Loucy (cell line): Measurements from ENCODE around the gene SLC6A2.

Experiments used
- H2AFZ ChIP-seq: fragments of 200-600 bp; sonication (generic); 2 replicates; pipeline ENCODE4 v1.6.0; 2016; ENCODE audit warnings: antibody characterized with exemption, mild to moderate bottlenecking, low read length, moderate library complexity
- H3F3A ChIP-seq: fragments of 200-600 bp; 2 replicates; pipeline ENCODE4 v1.6.0; 2016; ENCODE audit warnings: antibody characterized with exemption, low read depth, mild to moderate bottlenecking
- H3K27me3 ChIP-seq: fragments of 200-600 bp; sonication (generic); 2 replicates; pipeline ENCODE4 v1.6.1; 2014; ENCODE audit warnings: low read length, mild to moderate bottlenecking; ENCODE audit not compliant: insufficient read depth, poor library complexity, severe bottlenecking
- H3K36me3 ChIP-seq: fragments of 200-600 bp; sonication (generic); 2 replicates; pipeline ENCODE4 v1.6.1; 2016; ENCODE audit warnings: low read length; ENCODE audit not compliant: insufficient read depth
- H3K4me1 ChIP-seq: fragments of 200-600 bp; sonication (generic); 2 replicates; pipeline ENCODE4 v1.5.1; 2014; ENCODE audit warnings: low read length, mild to moderate bottlenecking; ENCODE audit not compliant: insufficient read depth, poor library complexity, severe bottlenecking
- H3K4me2 ChIP-seq: fragments of 200-600 bp; sonication (generic); 2 replicates; pipeline ENCODE4 v1.6.0; 2014; ENCODE audit warnings: antibody characterized with exemption, low read length, low read depth, mild to moderate bottlenecking; ENCODE audit not compliant: poor library complexity, severe bottlenecking
- H3K4me3 ChIP-seq: fragments of 200-600 bp; sonication (generic); 2 replicates; pipeline ENCODE4 v1.5.1; 2014; ENCODE audit warnings: low read length, mild to moderate bottlenecking, mixed read lengths; ENCODE audit not compliant: poor library complexity, severe bottlenecking
- H3K79me2 ChIP-seq: fragments of 200-600 bp; sonication (generic); 2 replicates; pipeline ENCODE4 v1.6.1; 2014; ENCODE audit warnings: low read length; ENCODE audit not compliant: insufficient read depth
- H3K9ac ChIP-seq: fragments of 200-600 bp; sonication (generic); 2 replicates; pipeline ENCODE4 v1.6.0; 2014; ENCODE audit warnings: mild to moderate bottlenecking, low read depth, low read length, moderate library complexity; ENCODE audit not compliant: poor library complexity, severe bottlenecking
- H3K9me2 ChIP-seq: fragments of 200-600 bp; sonication (generic); replicated peaks from 2 replicates; pipeline ENCODE4 v1.6.1; 2016; ENCODE audit warnings: low read depth, low read length, mixed read lengths
- H3K9me3 ChIP-seq: fragments of 200-600 bp; sonication (generic); 2 replicates; pipeline ENCODE4 v1.6.1; 2014; ENCODE audit warnings: mild to moderate bottlenecking, antibody characterized with exemption, low read length, low read depth; ENCODE audit not compliant: insufficient read depth
- H4K20me1 ChIP-seq: fragments of 200-600 bp; sonication (generic); 2 replicates; pipeline ENCODE4 v1.6.0; 2014; ENCODE audit warnings: antibody characterized with exemption, low read length, mild to moderate bottlenecking; ENCODE audit not compliant: insufficient read depth, poor library complexity, severe bottlenecking
- CTCF ChIP-seq: fragments of 200-600 bp; sonication (generic); conservative IDR thresholded peaks from 2 replicates; pipeline ENCODE4 v1.5.1; 2014; ENCODE audit warnings: mild to moderate bottlenecking, antibody characterized with exemption, low read length
- EZH2phosphoT487 ChIP-seq: fragments of 200-600 bp; IDR thresholded peaks from 2 replicates; pipeline ENCODE4 v1.6.1; 2018; ENCODE audit warnings: antibody characterized with exemption, mild to moderate bottlenecking, moderate library complexity, borderline replicate concordance

Gene SLC6A2

DNA sequence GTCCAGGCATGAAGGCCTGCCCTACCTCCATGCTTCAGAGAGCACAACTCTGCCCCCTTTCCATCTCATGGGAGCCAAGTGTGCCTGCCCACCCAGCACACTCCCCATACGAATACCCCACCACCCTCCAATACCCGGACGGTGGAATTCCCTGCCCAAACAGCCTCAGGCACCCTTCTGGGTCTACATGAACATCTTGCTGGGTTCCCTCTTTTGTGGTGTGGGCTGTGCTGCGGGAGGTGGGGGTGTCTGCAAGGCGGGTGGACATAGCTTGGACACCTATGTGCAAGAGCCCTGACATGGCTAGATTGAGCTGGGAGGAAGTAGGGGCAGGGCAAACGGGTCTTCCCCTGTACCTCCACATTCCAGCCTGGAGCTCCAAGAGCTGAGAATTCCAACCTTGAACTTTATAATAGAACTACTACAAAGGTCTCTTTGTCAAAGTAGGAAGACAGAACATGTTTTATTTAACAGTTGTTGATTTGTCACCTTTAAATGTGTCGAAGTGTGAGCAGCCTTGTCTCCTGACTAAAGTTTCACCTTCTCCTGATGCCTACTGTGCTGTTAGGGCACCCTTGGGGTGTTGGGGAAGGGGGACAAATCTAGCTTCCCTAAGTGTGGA, 9.1 kb downstream of the SLC6A2 start:
- no peak for TF ChIP-seq CTCF
- no peak for TF ChIP-seq EZH2phosphoT487
- no peak overlapping the region for H3K9ac ChIP-seq
- no peaks in the 10 kb centered on the region for H3K9me2 ChIP-seq

GRCh38 chr16:55665511-55665910, 9.7 kb downstream of the SLC6A2 start:
- Histone ChIP-seq H3K9me3 (no peaks in the 10 kb centered on the region), H3K9me2 (no peaks in the 10 kb centered on the region), H3K4me3 (no peak overlapping the region), H3K36me3 (no peaks in the 10 kb centered on the region), H3K9ac (no peak overlapping the region), H3K4me1 (no peaks in the 10 kb centered on the region), H3F3A (no peaks in the 10 kb centered on the region), H2AFZ (no peak overlapping the region), H3K79me2 (no peaks in the 10 kb centered on the region), H3K4me2 (no peak overlapping the region), H4K20me1 (no peaks in the 10 kb centered on the region), H3K27me3 (no peaks in the 10 kb centered on the region)
- no peak for TF ChIP-seq EZH2phosphoT487
- TF ChIP-seq CTCF = no peak

More for the DNA sequence above, 9.1 kb downstream of the SLC6A2 start:
- Histone ChIP-seq H2AFZ (no peak overlapping the region), H3K4me2 (no peak overlapping the region), H3K9me3 (no peaks in the 10 kb centered on the region), H3K4me1 (no peaks in the 10 kb centered on the region), H3K36me3 (no peaks in the 10 kb centered on the region), H4K20me1 (no peaks in the 10 kb centered on the region), H3K27me3 (no peaks in the 10 kb centered on the region), H3K79me2 (no peaks in the 10 kb centered on the region), H3K4me3 (no peak overlapping the region), H3F3A (no peaks in the 10 kb centered on the region)

- Histone ChIP-seq H3K4me3 (no peak overlapping the region), H3K36me3 (no peaks in the 10 kb centered on the region), H3K4me1 (no peaks in the 10 kb centered on the region), H3K9me3 (no peaks in the 10 kb centered on the region), H3F3A (no peaks in the 10 kb centered on the region), H4K20me1 (no peaks in the 10 kb centered on the region), H2AFZ (no peak overlapping the region), H3K9ac (no peak overlapping the region), H3K9me2 (no peaks in the 10 kb centered on the region), H3K79me2 (no peaks in the 10 kb centered on the region), H3K27me3 (no peaks in the 10 kb centered on the region), H3K4me2 (no peak overlapping the region)
- no peak for TF ChIP-seq EZH2phosphoT487
- no peak for TF ChIP-seq CTCF
Observed at GRCh38 chr16:55666012-55666411, 10.2 kb downstream of the SLC6A2 start.
